Epidermal melanocyte (primary cell): ENCODE results near the gene RC3H1.
"Not testable (repeated sequence)": the region's sequence is repeated elsewhere in the genome, so short reads cannot be mapped to it uniquely, and the experiment has no call there.

Source experiments
- DNase-seq: peaks from one replicate; pipeline ENCODE4 v3.0.0; 2011; ENCODE audit warnings: low spot score; ENCODE audit not compliant: insufficient read length

Gene RC3H1

DNA sequence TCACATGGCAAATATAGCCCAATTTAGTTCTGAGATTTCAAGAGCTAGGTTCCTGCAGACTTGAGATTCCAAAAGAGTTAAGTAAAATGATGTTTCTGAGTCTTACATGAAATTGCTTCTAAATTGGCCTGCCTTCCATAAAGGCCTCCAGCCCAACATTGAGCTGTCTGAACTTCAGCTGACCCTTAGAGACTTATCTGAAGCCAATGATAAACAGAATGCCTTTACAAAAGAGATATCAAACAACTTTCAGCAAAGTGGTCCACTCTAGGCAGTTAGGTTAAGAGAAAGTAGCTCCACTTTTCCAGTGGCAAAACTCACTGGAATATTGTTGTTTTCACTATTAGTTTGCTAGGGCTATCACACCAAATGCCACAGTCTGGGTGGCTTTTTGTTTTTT, 6.3 kb upstream of the RC3H1 start:
- DNase-seq = no peak

DNA sequence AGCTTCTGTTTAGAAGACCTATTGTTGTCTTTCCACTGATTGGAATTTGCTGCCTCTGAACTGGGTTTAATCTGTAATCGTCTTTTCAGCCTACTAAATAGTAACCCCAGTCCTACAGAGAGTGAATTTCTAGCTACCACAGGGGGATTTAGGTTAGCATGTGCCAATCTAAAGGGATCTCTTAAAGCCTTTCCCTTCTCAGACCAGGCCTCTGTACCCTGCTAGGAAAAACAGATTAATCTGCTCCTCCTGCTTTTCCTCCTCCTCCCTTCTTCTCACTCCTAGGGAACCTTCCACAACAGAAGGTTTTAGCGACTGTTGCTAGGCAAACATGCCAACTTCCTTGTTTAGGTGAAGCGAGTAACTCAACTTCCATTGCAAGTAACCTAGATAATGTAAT, 1.3 kb upstream of the RC3H1 start:
- no peak for DNase-seq

DNA sequence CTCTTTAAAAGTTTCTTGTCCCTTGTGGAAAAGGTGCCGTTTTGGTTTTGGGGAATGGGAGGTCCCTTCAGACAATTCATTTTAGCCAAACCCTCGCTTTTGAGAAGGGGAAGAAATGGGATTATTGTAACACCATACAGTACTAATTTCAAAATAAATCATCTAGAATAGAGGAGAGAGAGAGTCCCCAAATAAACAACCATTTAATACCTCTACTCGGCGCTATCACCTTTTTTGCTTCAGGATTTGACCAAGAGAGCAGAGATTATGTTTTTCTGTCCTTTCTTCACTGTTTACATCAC, 770 bp upstream of the RC3H1 start:
- DNase-seq = no peak

DNA sequence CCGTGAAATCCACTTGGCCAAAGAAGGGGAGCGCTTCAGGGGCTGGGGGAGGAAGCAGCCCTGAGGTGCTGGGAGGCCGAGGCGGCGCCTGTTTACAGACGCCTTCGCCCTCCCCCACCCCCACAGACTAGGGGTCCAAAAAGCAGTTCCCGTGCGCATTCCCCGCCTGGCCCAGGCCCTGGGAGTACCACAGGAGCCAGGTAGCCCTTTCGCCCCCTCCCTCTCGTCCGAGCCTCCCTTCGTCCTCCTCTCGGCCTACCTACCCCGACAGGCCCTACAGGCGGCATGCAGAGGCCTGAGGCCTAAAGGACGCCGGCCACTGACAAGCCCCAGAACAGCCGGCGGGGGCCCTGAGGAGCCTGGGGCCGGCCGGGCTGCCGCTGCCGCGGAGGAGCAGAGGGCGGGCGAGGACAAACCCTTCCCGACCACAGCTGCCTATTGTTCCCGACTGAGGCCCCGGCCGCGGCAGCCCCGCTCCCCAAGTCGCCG, 522 bp downstream of the RC3H1 start:
- no peak for DNase-seq

DNA sequence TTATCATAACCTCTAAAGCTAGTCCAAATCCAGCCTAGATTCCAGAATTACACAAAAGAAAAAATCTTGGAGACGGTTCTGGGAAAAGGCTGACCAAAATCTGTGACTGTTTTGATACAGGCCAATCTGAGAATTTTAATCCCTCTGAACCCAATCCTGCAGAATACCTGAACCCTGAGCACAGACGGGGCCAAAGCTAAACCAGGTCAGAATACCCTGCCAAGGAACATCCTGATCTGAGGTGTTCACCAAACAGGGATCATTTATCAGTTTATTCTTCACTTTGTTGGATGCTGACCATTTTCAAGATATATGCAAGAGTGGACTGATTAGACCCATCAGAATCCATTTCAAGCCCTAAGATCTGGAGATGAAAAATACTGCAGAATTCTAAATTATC, 3.6 kb downstream of the RC3H1 start:
- DNase-seq = no peak

DNA sequence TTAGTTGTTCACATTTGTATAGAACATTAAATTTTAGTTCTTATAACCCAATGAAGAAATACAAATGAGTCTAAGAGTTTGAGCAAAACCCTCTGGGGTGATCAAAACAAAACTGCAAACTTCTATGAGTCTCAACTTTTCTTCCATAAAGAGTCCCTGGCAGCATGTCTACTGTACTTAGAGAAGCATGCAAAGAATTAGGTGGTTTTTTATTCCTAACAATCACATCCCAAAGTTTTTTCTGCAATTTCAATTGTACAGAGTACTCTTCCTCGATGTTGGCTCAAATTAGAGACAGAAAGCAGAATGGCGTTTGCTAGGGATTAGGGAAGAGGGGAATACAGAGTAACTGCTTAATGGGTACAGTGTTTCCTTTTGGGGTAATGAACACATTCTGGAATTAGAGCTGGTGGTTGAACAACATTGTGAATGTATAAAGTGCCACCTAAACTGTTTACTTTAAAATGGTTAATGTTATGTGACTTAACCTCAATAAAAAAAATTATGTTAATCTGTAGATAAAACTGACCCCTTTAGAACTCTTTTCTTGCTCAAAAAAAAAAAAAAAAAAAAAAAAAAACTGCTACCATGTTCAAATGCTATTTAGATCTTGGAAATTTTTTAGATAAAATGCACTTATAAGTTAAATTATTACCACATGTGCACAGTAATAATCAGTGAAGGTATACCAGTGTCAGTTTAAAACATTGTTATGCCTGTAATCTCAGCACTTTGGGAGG, 4.8 kb downstream of the RC3H1 start:
- no peak for DNase-seq

DNA sequence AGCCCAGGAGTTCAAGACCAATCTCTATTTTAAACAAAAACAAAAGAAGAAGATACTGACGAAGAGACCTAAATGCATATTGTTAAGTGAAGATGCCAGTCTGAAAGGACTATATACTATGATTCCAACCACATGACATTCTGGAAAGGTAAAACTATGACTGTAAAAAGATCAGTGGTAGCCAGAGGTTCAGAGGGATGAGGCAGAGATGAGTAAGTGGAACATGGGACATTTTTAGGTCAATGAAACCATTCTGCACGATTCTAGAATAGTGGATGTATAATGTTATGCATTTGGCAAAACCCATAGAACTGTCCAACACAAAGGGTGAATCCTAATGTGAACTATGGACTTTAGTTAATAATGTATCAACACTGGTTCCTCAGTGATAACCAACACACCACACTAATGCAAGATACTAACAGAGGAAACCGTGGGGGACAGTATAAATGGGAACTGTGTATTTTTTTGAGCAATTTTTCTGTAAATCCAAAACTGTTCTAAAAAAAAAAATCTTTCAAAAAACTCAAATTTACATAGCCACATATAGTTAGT, 8.2 kb downstream of the RC3H1 start:
- no peak for DNase-seq

DNA sequence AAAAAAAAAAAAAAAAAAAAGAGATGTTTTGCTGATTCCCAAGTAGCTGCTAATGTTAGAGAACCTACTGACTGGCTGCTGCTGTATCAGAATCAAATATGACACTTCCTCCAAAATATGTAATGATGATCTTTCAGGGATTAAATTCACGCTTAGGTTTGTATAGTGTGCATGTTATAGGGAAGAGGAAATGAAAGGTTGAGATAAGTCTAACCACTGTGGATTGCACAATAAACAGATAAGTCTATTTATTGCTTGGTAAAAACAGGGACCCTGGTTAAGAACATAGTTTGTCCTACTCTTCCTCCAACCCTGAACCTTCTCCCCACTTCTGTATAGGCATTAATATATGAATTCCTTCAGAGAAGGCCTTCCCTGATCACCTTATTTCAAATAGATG, 13.2 kb downstream of the RC3H1 start:
- no peak for DNase-seq

DNA sequence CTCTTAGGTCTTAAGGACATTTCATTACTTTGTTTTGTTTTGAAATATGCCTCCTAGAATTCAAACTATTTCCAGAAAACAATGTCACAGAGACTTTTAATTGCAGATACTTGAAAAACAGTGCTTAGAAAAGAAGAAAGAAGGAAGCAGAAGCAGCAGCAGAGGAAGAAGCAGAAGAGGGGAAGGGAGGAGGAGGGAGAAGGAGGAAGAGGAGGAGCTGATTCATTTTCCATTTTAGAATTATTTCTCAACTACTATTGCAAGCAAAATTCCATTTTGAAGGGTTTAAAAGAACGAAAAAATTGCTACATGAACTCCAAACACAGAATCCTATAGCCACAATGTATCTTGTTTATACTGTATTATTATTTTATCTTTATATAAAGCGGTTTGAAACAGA, 13.9 kb downstream of the RC3H1 start:
- DNase-seq = no peak

DNA sequence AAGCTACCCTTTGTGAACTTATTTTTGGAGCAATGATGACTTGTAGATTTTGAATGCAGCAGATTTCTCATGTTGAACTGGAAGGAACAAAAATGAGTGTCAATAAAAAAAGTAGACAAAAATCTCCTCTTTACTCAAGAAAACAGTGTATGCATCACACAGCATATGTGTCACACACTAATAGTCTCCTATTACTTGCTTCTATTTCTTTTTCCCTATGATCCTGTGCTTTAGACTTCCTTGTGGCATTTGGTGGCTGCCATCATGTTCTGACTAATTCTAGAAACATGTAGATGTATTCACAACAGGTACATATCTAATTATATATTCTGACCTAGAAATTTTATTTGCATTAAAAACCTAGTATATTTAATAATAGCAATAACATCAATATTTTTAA, 14.3 kb downstream of the RC3H1 start:
- DNase-seq = no peak

DNA sequence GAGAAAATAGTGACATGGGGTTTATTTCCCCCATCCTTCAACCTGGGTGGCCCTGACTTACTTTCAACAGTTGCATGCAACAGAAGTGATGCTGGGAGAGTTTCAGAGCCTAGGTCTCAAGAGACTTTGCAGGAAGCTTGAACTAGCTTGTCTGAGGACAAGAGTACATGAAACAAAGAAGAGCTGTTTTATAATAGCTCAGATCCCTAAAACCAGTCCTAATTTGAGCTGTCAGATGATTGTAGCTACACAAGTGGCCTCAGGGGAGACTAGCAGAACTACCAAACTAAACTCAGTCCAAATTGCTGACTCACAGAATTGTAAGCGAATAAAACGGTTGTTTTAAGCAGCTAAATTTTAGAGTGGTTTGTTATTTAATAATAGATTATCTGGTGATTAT, 17.1 kb downstream of the RC3H1 start:
- DNase-seq = peak; percentile 76

DNA sequence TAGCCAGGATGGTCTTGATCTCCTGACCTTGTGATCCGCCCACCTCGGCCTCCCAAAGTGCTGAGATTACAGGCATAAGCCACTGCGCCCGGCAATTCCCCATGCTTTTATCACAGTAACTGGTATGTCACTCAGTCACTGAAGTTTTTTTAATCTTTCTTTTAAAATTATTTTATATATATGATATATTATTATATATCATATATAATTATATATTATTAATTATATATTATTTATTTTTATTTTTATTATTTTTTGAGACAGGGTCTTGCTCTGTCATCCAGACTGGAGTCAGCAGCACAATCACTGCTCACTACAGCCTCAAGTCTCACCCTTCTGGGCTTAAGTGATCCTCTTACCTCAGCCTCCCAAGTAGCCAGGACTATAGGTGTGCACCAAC, 18.3 kb downstream of the RC3H1 start:
- no peak for DNase-seq

DNA sequence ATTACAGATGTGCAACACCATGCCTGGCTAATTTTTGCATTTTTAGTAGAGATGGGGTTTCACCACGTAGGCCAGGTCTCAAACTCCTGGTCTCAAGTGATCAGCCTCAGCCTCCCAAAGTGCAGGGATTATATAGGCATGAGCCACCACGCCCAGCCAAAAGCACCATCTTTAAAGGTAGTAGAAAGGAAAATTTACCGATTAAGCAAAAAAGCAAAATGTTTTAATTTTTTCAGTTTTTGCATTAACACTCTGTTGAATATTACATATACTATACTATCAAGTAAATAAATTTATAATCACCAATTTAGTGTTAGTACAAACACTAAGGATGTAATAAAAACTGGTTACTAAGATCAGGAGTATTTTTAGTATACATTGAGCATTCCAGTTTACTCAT, 20.6 kb downstream of the RC3H1 start:
- no peak for DNase-seq

DNA sequence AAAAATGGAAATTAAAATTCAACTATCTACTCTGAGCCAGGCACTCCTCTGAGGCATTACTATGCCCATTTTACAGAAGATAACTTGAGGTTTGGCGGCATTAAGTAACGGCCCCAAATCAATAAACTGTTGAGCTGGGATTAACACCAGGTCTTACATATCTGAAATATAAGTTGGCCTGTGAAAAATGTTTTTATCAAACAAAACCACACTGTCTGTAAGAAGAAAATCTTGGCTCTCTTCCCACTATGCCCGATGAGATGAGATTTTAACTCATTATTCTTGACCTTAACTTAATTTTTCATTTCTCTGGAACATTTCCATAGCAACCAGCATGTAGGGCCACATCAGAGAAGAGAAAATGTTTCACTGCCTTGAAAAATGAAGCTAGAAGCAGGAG, 21.8 kb downstream of the RC3H1 start:
- DNase-seq = no peak

DNA sequence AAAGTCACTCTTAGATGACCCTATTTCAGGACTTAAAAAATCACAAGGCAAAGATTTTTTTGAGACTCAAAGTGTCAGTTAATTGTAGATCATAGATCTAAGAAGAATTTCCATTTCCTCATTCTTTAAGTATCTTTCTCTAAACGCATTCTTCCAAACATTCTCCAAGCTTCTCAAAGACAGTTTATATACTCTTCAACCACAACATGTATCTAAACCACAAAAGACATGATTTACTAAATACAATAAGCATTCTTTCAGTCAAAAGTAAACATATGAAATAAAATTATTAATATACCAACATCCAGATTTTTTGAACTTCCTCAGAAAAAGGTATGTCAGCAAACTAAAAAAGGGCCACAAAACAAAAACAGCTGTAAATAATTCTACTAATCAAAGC, 24.4 kb downstream of the RC3H1 start:
- no peak for DNase-seq

DNA sequence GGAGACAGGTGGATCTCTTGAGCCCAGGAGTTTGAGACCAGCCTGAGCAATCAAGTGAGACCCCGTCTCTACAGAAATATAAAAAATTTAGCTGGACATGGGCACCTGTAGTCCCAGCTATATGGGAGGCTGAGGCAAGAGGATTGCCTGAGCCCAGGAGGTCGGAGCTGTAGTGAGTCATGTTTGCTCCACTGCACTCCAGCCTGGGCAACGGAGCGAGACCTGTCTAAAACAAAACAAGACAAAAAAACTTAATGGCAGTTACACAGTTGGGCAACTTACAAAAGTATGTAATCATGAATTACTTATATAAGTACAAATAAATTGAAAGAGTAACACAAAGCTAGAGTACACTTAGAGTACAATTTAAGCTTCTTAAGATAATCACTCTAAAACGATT, 25.2 kb downstream of the RC3H1 start:
- DNase-seq = no peak

DNA sequence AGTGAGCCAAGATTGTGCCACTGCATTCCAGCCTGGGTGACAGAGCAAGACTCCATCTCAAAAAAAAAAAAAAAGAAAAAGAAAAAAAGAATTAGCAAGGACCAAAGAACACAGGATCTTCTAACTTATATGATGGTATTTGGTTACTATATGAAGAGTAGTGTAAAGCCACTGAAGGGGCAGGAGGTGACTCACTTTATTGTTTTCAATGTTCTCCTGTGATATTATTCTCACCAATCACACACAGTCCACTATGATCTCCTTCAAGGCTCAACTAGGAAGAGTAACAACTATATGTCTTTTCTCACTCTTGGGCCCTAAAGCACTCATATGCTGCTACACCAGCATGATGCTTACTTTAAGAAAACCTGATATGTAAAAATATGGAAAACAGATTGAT, 26.7 kb downstream of the RC3H1 start:
- no peak for DNase-seq

DNA sequence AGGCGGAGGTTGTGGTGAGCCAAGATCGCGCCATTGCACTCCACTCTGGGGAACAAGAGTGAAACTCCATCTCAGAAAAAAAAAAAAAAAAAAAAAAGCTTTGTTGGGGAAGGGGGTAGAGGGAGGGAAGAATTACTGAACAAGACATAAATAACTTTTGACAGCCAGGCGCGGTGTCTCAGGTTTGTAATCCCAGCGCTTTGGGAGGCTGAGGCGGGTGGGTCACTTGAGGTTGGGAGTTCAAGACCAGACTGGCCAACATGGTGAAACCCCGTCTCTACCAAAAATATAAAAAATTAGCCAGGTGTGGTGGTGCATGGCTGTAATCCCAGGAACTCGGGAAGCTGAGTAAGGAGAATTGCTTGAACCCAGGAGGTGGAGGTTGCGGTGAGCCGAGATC, 28.2 kb downstream of the RC3H1 start:
- not testable (repeated sequence) for DNase-seq

DNA sequence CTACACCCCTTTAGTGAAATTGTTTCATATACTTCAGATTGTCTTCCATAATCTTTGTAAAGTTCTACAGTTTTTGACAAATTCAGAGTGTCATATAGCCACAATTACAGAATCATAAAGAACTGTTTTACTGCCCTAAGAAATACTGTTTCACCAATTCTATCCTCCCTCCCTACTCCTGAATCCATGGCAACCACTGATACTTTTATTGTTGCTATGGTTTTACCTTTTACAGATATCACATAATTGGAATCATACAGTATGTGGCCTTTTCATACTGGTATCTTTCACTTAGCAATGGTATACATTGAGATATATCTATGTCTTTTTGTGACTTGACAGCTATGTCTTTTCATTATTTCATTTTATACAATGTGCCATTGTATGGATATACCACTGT, 34.1 kb downstream of the RC3H1 start:
- DNase-seq = no peak

DNA sequence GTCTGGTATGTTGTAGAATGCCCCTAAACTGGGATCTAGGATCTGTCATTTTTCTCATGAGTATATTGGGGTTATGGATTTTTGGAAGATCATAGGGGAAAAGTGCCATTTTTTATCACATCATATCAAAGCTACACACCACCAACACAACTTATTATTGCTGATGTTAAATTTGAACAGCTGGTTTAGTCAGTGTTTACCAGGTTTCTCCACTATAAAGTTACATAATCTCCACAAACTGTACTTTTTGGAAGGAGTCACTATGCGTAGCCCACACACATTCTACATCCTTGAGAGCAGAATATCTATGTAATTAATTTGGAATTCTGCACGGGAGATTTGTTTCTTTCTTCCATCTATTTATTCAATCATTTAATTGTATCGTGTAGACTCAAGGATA, 35.2 kb downstream of the RC3H1 start:
- DNase-seq = no peak

DNA sequence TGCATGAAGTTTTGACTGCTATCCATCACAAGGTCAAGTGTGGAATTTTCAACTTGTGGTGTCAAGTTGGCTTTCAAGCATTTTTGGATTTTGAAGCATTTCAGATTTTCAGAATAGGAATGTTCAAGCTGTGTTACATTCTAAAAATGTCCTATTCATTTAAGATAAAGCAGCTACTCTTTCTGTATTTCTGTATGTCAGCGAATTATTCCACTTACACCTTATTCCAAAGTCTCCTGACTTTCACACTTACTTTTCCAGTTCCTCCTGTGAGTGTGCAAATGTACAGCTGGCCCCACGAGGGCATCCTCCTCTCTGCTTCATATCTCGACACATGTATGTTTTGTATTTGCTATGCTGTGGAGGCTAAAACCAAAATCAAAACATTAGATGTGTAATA, 51.9 kb downstream of the RC3H1 start:
- no peak for DNase-seq

DNA sequence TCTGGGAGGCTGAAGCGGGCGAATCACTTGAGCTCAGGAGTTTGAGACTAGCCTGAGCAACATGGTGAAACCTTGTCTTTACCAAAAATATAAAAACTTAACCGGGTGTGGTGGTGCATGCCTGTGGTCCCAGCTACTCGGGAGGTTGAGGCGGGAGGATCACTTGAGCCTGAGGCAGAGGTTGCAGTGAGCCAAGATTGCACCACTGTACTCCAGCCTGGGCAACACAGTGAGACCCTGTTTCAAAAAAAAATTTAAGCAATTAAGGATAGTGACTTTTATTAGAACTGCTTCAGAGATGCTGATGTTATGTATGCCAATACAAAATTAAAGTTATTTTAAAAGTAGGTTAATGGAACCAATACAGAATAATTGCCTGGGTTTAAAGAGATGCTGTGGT, 56.3 kb downstream of the RC3H1 start:
- DNase-seq = not testable (repeated sequence)

DNA sequence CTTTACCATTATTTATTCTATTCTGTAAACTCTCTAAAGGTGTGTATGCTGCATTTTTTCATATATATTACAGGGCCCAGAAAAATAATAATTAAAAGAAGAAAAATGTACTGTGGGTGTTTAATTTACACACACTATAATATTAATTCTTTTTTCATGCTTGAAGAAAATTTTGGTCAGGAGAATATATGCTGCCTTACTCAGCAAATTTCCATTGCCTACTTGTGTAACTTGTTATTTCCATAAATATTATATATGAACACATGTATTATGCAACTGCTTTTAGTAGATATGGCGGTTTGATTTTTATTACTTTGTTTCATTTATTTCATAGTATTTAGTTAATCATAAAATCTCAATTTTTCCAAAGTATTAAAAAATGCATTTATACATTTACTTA, 58.7 kb downstream of the RC3H1 start:
- no peak for DNase-seq

DNA sequence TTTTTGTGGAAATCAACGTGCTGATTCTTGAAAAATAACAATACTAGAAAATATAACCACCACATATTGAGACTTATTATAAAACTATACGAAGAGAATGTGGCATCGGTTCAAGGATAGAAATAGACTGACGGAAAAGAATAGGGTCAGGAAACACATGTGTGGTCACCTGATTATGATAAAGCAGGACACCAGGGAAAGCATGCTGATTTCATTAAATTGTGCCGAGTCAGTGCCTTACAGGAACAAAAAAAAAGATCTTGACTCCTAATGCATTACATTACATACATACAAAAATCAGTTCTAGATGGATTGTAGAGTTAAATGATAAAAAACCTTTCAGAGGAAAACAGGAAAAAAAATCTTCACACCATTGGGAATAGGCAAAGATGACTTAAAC, 61.5 kb downstream of the RC3H1 start:
- DNase-seq = no peak
